Measurements from ENCODE around the gene C2orf42. TPM values are rescaled to one million over a fixed set of nuclear protein-coding genes. Genes with fewer than 3 reads are reported as not detected.
"Not testable (repeated sequence)": the region's sequence is repeated elsewhere in the genome, so short reads cannot be mapped to it uniquely, and the experiment has no call there.

Gene C2orf42
- total RNA-seq, result 22.6 TPM

DNA sequence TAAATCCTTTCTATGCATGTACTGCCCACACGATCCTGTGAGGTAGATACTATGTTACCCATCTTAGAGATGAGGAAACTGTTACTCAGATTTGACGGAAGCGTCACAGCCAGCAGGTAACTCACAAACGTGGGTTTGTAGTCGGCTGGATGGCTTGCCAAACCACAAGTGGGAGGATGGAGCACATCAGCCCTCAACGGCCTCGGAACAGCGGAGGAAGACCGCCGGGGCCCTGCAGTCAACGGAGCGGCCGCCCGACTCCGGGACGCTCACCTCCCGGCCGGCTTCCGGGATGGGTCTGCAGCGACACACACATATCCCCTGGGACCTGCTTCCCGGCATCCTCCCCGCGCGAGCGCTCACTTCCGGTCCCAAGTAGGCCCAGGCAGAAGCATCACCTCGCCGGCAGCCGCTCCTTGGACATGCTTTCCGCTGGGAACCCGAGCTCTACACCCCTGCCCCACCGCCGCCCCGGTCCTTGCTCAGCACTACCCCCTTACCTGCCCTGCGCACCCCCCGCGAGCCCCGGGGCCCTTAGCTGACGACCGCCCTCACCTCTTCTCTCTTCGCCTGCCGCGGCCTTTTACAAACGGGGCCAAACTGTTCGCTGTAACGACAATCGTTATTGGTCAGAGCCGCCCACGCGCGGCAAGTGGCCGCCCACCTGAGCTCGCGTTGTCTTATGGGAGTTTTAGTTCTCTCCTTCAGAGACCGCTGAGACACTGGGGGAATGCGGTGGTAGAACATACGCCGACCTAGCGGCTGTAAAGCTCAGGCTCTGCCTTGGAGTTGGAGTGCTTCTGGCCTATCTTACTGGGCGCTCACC, at the start of gene C2orf42:
Gene C2orf42, minus strand, starts transcription at position 602 of the 826 bp plus-strand sequence. CDS start 9,034 bp downstream, outside the sequence.
- peak; percentile 97 for DNase-seq (ENCODE audit: low spot score)

DNA sequence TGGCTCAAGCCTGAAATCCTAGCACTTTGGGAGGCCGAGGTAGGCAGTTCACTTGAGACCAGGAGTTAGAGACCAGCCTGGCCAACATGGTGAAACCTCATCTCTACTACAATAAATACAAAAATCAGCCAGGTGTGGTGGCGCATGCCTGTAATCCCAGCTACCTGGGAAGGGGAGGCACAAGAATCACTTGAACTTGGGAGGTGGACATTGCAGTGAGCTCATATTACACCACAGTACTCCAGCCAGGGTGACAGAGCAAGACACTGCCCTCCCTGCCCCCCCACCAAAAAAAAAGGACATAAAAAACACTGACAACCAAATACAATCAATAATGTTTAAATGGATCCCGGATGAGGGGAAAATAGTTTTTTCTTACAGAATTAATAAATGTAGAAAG, 49.8 kb upstream of the C2orf42 start:
- no peak for DNase-seq (ENCODE audit: low spot score)

DNA sequence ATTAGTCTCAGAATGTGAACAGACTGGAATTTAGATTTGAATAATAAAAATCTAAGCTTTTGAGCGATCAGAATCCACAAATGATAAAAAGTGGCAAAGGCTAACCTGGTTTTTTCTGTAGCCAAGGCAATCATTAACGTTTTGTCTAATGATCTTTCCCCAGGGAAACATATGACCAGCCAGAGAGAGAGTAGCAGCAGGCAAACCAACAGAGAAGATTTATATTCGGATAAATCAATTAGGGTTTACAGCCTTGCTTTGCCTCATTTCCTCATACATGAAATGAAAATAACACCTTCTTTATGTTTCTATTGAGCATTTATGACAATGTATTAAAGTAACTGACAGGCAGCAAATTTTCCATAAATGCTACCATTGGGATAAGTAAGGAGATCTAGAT, 43.1 kb upstream of the C2orf42 start:
- DNase-seq (ENCODE audit: low spot score), result no peak

GRCh38 chr2:70226781-70227180, 36.0 kb upstream of the C2orf42 start:
- DNase-seq (ENCODE audit: low spot score), result no peak

- not testable (repeated sequence) for DNase-seq (ENCODE audit: low spot score)
Measured at GRCh38 chr2:70223305-70223704, 32.5 kb upstream of the C2orf42 start.

GRCh38 chr2:70214953-70215549, 24.2 kb upstream of the C2orf42 start:
- DNase-seq (ENCODE audit: low spot score), result no peak

DNA sequence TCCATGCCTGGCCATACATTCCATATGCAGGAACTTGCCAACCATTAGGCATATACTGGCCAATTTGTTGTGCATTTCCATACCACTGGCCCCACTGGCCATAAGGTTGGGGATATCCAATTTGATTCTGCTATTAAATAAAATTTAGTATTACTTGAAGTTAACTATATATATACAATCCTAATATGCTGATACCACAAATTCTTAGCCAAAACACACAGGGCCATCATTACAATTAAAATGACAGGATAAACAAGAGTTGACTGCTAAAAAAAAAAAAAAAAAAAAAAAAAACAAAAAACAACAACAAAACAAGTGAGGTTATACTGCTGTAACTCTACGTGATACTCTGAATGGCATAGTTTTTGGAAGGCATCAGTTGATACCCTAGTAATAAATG, 23.5 kb upstream of the C2orf42 start:
- no peak for DNase-seq (ENCODE audit: low spot score)

DNA sequence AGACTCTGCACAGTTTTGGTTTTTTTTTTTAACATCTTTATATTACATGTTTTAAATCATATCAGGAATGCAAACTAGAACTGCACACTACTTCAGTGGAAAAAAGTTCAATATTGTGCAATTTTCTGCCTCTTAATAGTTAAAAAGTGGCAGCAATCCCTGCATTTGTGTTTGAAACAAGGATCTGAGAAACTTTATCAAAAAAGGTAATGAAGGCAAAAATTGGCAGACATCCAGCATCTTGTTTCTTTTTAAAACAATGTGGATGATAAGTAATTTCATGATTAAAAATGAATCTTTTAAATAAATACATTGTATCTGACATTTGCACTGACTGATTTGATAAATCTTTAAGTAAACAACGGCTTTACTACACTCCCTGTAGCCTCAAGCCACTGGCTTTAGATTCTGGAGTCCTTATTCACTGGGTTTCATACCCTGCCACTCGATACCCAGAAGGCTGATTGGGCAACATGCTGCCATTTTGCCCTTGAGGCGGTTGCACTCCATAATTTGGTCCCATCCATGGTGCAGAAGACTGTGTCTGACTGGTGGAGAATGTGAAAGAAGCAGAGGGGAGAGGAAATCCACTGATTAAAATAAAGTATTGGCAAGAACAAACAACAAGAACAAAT, 21.6 kb upstream of the C2orf42 start:
- DNase-seq (ENCODE audit: low spot score), result no peak

- DNase-seq (ENCODE audit: low spot score), result no peak
Measured at GRCh38 chr2:70211595-70211994, 20.8 kb upstream of the C2orf42 start.

DNA sequence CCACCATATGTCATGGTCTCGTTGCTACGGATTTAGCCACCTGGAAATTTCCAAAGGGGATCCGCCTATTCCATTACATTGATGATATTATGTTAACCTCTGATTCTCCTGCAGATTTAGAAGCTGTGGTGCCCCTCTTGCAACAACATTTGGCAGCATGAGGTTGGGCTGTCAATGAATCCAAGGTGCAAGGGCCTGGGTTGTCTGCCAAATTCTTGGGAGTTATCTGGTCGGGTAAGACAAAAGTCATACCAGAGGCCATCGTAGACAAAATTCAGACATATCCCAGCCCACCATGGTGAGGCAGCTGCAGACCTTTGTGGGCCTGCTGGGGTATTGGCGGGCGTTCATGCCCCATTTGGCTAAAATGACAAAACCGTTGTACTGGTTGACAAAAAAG, 13.6 kb upstream of the C2orf42 start:
- DNase-seq (ENCODE audit: low spot score), result no peak

DNA sequence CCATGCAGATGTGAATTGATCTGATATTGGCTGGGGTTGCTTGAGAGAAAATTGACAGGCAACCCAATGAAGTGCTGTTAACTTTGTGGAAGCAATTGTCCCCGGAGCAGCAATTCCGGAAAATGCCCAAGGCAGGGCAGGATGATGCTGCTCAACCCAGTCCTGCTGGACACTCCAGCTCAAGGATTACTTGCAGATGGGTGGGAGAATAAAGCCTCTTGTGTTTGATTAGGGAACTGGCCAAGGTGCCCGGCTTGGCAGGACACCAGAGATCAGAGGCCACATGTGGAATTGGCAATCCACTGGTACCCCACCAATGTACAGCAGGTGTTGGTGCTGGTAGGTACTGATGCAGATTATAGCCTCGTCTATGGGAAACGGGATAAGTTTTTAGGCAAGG, 12.3 kb upstream of the C2orf42 start:
- no peak for DNase-seq (ENCODE audit: low spot score)

- no peak for DNase-seq (ENCODE audit: low spot score)
Measured at GRCh38 chr2:70202236-70202806, 11.5 kb upstream of the C2orf42 start.

DNA sequence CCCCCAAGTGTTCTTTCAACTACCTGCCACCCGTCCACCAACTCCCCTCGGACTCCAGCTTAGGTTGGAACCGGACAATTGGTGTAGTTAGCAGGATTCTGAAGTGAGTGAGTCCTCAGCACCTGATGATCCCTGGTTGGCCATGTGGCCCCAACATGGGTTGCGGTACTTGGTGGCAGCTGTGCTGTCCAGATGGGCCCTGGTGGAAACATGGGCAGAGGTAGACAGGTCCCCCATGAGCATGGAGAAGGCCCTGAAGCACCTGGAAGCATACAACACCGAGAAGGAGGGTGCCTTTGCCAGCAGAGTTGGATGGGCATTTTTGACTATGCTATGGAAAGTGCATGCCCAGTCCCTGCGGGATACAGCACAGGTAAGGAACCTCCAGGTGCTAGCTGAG, 11.0 kb upstream of the C2orf42 start:
- no peak for DNase-seq (ENCODE audit: low spot score)

- no peak for DNase-seq (ENCODE audit: low spot score)
Measured at GRCh38 chr2:70201225-70201768, 10.5 kb upstream of the C2orf42 start.

DNA sequence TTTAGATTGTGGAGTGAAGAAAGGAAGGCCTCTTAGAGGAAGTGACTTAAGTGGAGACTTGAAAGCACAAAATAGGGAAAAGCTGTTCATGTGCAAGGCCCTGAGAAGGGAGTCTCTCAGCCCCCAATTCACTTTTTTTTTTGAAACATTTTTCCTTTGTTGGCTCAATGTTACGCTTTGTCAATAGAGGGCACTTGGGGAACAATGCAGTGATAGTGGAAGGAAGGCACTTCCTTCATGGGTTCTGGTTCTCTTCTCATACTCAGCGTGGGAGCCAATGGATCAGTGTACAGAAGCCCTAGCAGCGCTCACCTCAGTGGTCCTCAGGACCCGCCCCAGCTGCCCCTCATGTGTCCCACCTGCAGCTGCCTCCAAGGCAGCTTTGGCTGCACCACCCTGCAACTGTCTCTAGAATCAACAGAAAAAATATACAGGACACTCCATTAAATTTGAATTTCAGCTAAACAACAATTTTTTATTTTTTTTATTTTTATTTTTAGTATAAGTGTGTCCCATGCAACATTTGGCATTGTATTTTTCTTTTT, 8.6 kb upstream of the C2orf42 start:
- DNase-seq (ENCODE audit: low spot score), result no peak

GRCh38 chr2:70192516-70192915, 1.7 kb upstream of the C2orf42 start:
- no peak for DNase-seq (ENCODE audit: low spot score)

DNA sequence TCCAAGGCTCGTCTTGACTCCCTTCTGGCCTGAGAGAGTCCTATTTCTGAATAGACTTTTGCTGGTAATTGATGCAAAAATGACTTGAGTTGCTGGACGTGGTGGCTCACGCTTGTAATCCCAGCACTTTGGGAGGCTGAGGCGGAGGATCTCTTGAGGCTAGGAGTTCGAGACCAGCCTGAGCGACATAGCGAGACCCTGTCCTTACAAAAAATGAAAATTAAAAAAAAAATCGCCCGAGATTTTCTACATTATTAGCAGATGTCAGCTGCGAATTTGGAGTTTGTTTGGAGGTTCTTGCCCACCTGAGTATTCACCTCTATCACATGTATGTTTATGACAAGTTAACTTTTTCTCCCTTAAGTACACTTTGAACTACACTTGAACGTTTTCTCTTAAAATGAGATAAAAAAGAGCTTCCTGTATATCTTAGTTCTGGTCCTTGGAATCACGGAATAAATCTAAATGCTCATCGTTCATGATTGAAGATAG, 471 bp upstream of the C2orf42 start:
- DNase-seq (ENCODE audit: low spot score), result no peak

- no peak for DNase-seq (ENCODE audit: low spot score)
Measured at GRCh38 chr2:70188460-70188859, 2.4 kb downstream of the C2orf42 start.

- DNase-seq (ENCODE audit: low spot score), result not testable (repeated sequence)
Measured at GRCh38 chr2:70187170-70187569, 3.6 kb downstream of the C2orf42 start.

DNA sequence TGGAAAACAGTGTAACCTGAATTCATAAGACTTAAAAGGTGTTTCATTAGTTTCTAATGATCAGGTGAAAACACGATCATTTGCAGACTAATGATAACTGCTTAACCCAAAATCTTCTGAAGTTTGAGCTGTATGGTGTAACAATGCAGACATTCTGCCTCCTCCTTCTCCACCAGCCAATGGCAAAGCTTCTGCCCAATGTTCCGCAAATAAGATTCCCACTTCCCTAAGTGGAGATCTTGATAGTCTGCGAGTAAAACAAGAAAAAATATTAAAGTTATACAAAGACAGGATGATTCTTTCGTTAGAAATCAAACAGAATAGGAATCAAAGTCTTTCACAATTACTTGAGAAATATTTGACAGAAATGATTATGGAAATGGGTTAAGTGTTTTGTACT, 8.1 kb downstream of the C2orf42 start:
- DNase-seq (ENCODE audit: low spot score), result no peak

DNA sequence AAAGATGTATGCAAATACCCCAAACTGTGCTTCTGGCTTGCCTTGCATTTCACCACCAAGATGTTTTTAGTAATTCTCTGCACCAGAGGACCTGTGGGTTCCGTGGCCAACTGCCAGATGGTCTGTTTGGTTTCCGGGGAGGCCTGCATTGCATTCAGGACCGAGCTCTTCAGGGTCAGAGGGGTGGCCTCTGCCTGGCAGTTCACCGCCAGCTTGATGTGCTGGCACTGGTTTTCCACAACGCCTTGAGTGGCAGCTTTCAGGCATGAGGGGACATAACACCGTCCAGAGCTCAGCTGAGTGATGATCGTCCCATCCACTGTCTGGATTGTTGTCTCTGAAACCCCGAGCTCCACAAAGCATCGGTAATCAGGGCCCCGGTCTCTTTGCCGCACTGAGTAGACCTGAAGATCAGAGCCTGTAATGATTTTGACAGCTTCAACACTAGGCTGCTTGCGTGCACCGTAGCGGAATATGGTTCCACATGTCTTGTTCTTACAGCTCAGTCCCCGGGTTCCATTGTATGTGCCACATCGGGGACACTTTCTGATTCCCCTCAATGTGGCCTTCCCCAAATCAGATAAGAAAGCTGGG, 9.4 kb downstream of the C2orf42 start:
- no peak for DNase-seq (ENCODE audit: low spot score)

Data from mucosa of gallbladder (tissue), 1 donor.